HG02852 (cell line): ENCODE data around the gene ANKRD36C.
"Not testable (repeated sequence)": the region's sequence is repeated elsewhere in the genome, so short reads cannot be mapped to it uniquely, and the experiment has no call there.

Experiments used
- ATAC-seq: cut with Tn5 transposase; IDR thresholded peaks from one replicate; pipeline ENCODE4 v1.9.1; 2021; ENCODE audit warnings: mild to moderate bottlenecking, moderate library complexity; ENCODE audit not compliant: unreplicated experiment

Gene ANKRD36C

GRCh38 chr2:95799892-95800291 is 191.7 kb downstream of the ANKRD36C start:
- no peak for ATAC-seq

GRCh38 chr2:95799147-95799889 is 192.3 kb downstream of the ANKRD36C start:
- ATAC-seq: not testable (repeated sequence)

- ATAC-seq: not testable (repeated sequence)
Measured at GRCh38 chr2:95796249-95797099, 195.2 kb downstream of the ANKRD36C start.

- ATAC-seq: not testable (repeated sequence)
Measured at GRCh38 chr2:95793970-95794369, 197.7 kb downstream of the ANKRD36C start.

GRCh38 chr2:95790180-95790579 is 201.4 kb downstream of the ANKRD36C start:
- ATAC-seq: not testable (repeated sequence)

- peak; percentile 48 for ATAC-seq
Measured at GRCh38 chr2:95789385-95789784, 202.2 kb downstream of the ANKRD36C start.

GRCh38 chr2:95788642-95789041 is 203.0 kb downstream of the ANKRD36C start:
- not testable (repeated sequence) for ATAC-seq
